Measurements from ENCODE around the gene TOM1.

- TF ChIP-seq, protein P1, sequence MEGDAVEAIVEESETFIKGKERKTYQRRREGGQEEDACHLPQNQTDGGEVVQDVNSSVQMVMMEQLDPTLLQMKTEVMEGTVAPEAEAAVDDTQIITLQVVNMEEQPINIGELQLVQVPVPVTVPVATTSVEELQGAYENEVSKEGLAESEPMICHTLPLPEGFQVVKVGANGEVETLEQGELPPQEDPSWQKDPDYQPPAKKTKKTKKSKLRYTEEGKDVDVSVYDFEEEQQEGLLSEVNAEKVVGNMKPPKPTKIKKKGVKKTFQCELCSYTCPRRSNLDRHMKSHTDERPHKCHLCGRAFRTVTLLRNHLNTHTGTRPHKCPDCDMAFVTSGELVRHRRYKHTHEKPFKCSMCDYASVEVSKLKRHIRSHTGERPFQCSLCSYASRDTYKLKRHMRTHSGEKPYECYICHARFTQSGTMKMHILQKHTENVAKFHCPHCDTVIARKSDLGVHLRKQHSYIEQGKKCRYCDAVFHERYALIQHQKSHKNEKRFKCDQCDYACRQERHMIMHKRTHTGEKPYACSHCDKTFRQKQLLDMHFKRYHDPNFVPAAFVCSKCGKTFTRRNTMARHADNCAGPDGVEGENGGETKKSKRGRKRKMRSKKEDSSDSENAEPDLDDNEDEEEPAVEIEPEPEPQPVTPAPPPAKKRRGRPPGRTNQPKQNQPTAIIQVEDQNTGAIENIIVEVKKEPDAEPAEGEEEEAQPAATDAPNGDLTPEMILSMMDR (IDR thresholded peaks at IDR 0.05) = no peak
- no peak for TF ChIP-seq POLR2A (IDR thresholded peaks at IDR 0.05)
These were observed 32.6 kb downstream of the TOM1 start for GRCh38 chr22:35332278-35332677.
